Esophagus squamous epithelium (tissue), 5 donors: ENCODE results near the gene ATP11B. TPM values are rescaled to one million over a fixed set of nuclear protein-coding genes. Genes with fewer than 3 reads are reported as not detected.
"Not testable (repeated sequence)": the region's sequence is repeated elsewhere in the genome, so short reads cannot be mapped to it uniquely, and the experiment has no call there.

Experiments
- DNase-seq: peaks from one replicate; lab custom pipeline; 2025; lab: John Stamatoyannopoulos, UW
- H3K27ac ChIP-seq, 4 donors: fragments of 200-600 bp; sonication (generic); one replicate each; pipeline ENCODE4 v1.5.1; 2016 to 2019; ENCODE audit warnings: mild to moderate bottlenecking in 1 of 4
- H3K27me3 ChIP-seq, 4 donors: fragments of 200-600 bp; sonication (generic); 1 replicate in 3 of 4; 2 replicates in 1 of 4; pipeline versions ENCODE4 v1.5.1 to v1.6.0; 2017 to 2021; ENCODE audit warnings: antibody characterized with exemption in 1 of 4
- H3K36me3 ChIP-seq, 3 donors: fragments of 200-600 bp; sonication (generic); one replicate each; pipeline ENCODE4 v1.5.1; 2016 to 2019
- H3K4me1 ChIP-seq, 3 donors: fragments of 200-600 bp; sonication (generic); one replicate each; pipeline ENCODE4 v1.5.1; 2017 to 2019
- H3K4me3 ChIP-seq, 4 donors: fragments of 200-600 bp; sonication (generic); 1 replicate in 3 of 4; 2 replicates in 1 of 4; pipeline ENCODE4 v1.5.1; 2016 to 2019; ENCODE audit warnings: mild to moderate bottlenecking in 2 of 4, moderate library complexity in 1 of 4
- H3K9me3 ChIP-seq, 3 donors: fragments of 200-600 bp; sonication (generic); one replicate each; pipeline ENCODE4 v1.5.1; 2016 to 2019
- POLR2A ChIP-seq, 4 donors: fragments of 450-650 bp; IDR thresholded peaks; one replicate each; pipeline ENCODE4 v1.6.1; 2017; ENCODE audit warnings: antibody characterized with exemption in 4 of 4, mild to moderate bottlenecking in 4 of 4, moderate library complexity in 3 of 4
- WGBS, 2 donors: methylation state at CpG; one replicate each; pipeline ENCODE4 v1.1.5; 2018; 5-methylcytosine and 5-hydroxymethylcytosine counted together
- intact Hi-C: fragments of 100-400 bp; cut with DNase I; formaldehyde crosslinking; loops from one replicate; pipeline ENCODE4 v1.15.0; 2022
- total RNA-seq, 4 donors: library from RNA; depleted of rRNA; stranded (reverse); fragments of >200 nt; gene quantifications; one replicate each; pipeline ENCODE4 v1.1.0, GENCODE V29; 2016
- TF ChIP-seq, protein P1 (sequence below), 6 experiments: fragments of 450-650 bp in 4 of 6; fragments of 200-600 bp in 2 of 6; sonication (generic) in 2 of 6; IDR thresholded peaks; one replicate each; pipeline ENCODE4 v1.5.1; 2016 to 2019; ENCODE audit warnings: antibody characterized with exemption in 6 of 6, mild to moderate bottlenecking in 4 of 6, moderate library complexity in 4 of 6
- donor health status: DM: yes; HTN: yes; CAD: no.

ATP11B gene
- total RNA-seq, 4 donors from 2014 or later = 73.3 to 202 (median 132) TPM

DNA sequence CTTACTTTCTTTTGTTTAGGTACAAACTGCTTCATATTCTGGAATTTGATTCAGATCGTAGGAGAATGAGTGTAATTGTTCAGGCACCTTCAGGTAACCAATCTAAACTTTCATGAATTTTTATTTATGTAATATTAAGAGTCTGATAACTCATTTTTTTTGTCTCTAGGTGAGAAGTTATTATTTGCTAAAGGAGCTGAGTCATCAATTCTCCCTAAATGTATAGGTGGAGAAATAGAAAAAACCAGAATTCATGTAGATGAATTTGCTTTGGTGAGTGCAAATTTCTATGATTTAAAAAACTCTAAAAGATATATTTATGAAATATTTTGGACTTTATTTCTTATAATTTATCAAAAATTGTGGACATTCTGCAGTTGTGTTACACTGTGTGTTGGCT is 75.8 kb downstream of the ATP11B start:
- H3K4me3 ChIP-seq = no peak overlapping the region
- DNase-seq = no peak
- intact Hi-C loops = no loop called here
- peaks cover 3 to 100% (median 9%) of the 10 kb centered on the region in 3 donors for H3K36me3 ChIP-seq
- H3K9me3 ChIP-seq = no peaks in the 10 kb centered on the region
- TF ChIP-seq POLR2A (IDR thresholded peaks at IDR 0.05) = no peak
- TF ChIP-seq, protein P1, sequence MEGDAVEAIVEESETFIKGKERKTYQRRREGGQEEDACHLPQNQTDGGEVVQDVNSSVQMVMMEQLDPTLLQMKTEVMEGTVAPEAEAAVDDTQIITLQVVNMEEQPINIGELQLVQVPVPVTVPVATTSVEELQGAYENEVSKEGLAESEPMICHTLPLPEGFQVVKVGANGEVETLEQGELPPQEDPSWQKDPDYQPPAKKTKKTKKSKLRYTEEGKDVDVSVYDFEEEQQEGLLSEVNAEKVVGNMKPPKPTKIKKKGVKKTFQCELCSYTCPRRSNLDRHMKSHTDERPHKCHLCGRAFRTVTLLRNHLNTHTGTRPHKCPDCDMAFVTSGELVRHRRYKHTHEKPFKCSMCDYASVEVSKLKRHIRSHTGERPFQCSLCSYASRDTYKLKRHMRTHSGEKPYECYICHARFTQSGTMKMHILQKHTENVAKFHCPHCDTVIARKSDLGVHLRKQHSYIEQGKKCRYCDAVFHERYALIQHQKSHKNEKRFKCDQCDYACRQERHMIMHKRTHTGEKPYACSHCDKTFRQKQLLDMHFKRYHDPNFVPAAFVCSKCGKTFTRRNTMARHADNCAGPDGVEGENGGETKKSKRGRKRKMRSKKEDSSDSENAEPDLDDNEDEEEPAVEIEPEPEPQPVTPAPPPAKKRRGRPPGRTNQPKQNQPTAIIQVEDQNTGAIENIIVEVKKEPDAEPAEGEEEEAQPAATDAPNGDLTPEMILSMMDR (IDR thresholded peaks at IDR 0.05) = no peak
- no peak overlapping the region for H3K27ac ChIP-seq
- 93 to 100% methylated on average over 1 of the region's 1 CpG for WGBS, 2 donors
- no peaks in the 10 kb centered on the region for H3K4me1 ChIP-seq
- no peaks in the 10 kb centered on the region for H3K27me3 ChIP-seq

DNA sequence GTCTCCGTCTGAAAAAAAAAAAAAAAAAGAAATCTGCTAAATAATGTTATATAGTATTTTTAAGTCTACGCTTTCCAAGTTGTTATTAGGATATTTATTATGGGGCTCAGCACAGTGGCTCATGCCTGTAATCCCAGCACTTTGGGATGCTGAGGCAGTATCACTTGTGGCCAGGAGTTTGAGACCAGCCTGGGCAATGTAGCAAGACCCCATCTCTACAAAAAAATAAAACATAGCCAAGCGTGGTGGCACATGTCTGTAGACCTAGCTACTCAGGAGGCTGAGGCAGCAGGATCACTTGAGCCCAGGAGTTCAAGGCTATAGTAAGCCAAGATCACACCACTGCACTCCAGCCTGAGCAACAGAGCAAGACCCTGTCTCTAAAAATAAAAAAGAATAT is 77.6 kb downstream of the ATP11B start:
- H3K9me3 ChIP-seq, H3K27ac ChIP-seq, H3K27me3 ChIP-seq, intact Hi-C loops, H3K4me3 ChIP-seq, DNase-seq, H3K4me1 ChIP-seq: not testable (repeated sequence)
- H3K36me3 ChIP-seq = peaks cover 9 to 100% (median 11%) of the 10 kb centered on the region in 3 donors
- 87 to 97% methylated on average over 3 of the region's 3 CpGs for WGBS, 2 donors

DNA sequence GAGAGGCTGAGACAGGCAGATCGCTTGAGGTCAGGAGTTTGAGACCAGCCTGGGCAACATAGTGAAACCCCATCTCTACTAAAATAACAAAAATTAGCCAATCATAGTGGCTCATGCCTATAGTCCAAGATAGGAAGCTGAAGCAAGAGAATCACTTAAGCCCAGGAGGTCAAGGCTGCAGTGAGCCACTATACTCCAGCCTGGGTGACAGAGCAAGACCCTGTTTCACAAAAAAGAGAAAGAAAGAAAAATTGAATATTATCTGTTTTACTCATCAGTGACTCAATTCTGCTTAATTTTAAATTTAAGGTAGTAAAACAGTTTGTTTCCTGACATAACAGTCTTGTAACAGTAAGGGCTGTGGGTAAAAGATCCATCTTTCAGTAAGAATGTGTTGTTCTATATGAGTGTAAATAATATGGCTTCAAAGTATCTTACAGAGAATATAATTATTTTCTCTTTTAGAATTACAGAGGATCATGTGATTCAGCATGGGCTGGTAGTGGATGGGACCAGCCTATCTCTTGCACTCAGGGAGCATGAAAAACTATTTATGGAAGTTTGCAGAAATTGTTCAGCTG is 85.8 kb downstream of the ATP11B start:
- DNase-seq = no peak
- intact Hi-C loops = no loop called here
- no peak overlapping the region for H3K4me3 ChIP-seq
- no peak overlapping the region for H3K27ac ChIP-seq
- WGBS, 2 donors = 94 to 100% methylated on average over 1 of the region's 1 CpG
- peaks cover 0 to 97% (median 19%) of the 10 kb centered on the region in 3 donors for H3K36me3 ChIP-seq
- no peak for TF ChIP-seq POLR2A (IDR thresholded peaks at IDR 0.05)
- TF ChIP-seq, protein P1 (IDR thresholded peaks at IDR 0.05) = no peak
- H3K4me1 ChIP-seq = no peaks in the 10 kb centered on the region
- no peaks in the 10 kb centered on the region for H3K27me3 ChIP-seq
- no peaks in the 10 kb centered on the region for H3K9me3 ChIP-seq

DNA sequence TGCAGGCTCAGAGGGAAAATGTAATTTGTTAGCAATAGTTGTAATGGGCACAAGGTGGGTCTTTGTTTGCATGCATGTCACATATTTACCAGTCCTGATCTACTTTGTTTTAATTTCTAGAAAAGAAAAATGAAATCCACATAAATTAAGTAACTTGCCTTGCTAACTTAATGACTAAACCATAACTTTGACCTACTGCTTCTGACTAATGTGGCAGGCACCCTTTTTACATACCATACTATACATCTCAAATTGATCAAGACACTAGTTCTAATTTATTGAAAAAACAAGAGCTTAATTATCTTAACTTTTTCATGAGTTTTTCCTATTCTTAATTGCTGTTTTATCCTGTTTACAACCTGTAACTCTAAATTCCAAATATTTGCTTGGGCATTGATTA is 93.2 kb downstream of the ATP11B start:
- Histone ChIP-seq H3K27me3 (no peaks in the 10 kb centered on the region), H3K27ac (no peak overlapping the region), H3K9me3 (no peaks in the 10 kb centered on the region), H3K4me3 (no peak overlapping the region), H3K4me1 (no peaks in the 10 kb centered on the region), H3K36me3 (peaks cover 0 to 98% (median 0%) of the 10 kb centered on the region in 3 donors)
- DNase-seq = no peak
- TF ChIP-seq, protein P1 (IDR thresholded peaks at IDR 0.05) = no peak
- intact Hi-C loops = no loop called here

DNA sequence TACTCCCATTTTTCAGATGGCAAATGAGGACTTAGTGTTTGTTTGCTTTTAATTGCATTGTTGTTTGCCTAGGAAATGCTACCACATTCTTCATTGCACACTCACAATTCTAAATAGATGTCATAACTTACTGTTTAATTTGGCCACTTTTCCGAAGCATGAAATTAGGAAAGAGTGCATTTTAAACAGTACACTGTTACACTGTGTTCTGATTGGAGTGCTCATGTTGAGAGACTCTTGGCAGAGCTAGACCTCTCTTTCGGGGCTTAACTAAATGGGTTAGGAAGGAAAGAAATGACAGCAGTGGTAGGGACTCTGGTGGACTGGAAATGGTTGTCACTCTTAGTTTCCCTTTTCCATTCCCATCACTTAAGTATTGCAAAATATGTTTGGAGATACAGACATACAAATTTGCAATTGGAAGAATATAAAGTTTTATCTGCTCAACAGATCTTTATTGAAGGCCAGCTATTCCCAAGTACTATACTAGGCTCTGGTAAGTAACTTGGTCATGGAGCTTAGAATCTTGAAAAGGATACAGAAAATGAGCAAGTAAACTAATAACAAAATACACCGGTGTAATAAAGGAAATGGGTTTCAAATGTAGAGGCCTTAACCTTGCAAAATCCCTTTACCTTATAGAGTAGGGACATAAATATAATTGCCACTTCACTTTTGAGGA is 96.8 kb downstream of the ATP11B start:
- Histone ChIP-seq H3K27me3 (no peaks in the 10 kb centered on the region), H3K9me3 (no peaks in the 10 kb centered on the region), H3K27ac (no peak overlapping the region), H3K36me3 (peaks cover 0 to 98% (median 0%) of the 10 kb centered on the region in 3 donors), H3K4me1 (no peaks in the 10 kb centered on the region), H3K4me3 (no peak overlapping the region)
- TF ChIP-seq, protein P1 (IDR thresholded peaks at IDR 0.05) = no peak
- no peak for TF ChIP-seq POLR2A (IDR thresholded peaks at IDR 0.05)
- DNase-seq = no peak
- 86 to 96% methylated on average over 3 of the region's 3 CpGs for WGBS, 2 donors
- intact Hi-C loops = no loop called here
